Measurements from ENCODE around the gene TRMT13. TPM values are rescaled to one million over a fixed set of nuclear protein-coding genes. Genes with fewer than 3 reads are reported as not detected.
A peak's percentile ranks its signal among the peaks of the same experiment; 100 is the strongest.

The TRMT13 gene
- total and polyA plus RNA-seq, 2 of the 13 experiments (the other 11 are each of a cell fraction or from before 2014, with no cell fraction given), result 10.0 to 12.4 TPM

GRCh38 chr1:100132566-100133477, at the start of gene TRMT13, which contains the start of gene SASS6 (continued):
- no peak for TF ChIP-seq STAT5B (CRISPR knock-in tag; IDR thresholded peaks at IDR 0.05)
- TF ChIP-seq ZNF382 (CRISPR knock-in tag; IDR thresholded peaks at IDR 0.05; ENCODE audit: borderline replicate concordance), result no peak
- peak; percentile 41 for TF ChIP-seq MEIS2 (CRISPR knock-in tag; IDR thresholded peaks at IDR 0.05)
- TF ChIP-seq RBM22 (optimal IDR thresholded peaks at IDR 0.05; ENCODE audit: low read length), result no peak
- no peak for TF ChIP-seq ADNP (CRISPR knock-in tag; IDR thresholded peaks at IDR 0.05)
- no peak for TF ChIP-seq ZBTB8A (CRISPR knock-in tag; IDR thresholded peaks at IDR 0.05; ENCODE audit: borderline replicate concordance, low read depth)
- TF ChIP-seq, protein P1, sequence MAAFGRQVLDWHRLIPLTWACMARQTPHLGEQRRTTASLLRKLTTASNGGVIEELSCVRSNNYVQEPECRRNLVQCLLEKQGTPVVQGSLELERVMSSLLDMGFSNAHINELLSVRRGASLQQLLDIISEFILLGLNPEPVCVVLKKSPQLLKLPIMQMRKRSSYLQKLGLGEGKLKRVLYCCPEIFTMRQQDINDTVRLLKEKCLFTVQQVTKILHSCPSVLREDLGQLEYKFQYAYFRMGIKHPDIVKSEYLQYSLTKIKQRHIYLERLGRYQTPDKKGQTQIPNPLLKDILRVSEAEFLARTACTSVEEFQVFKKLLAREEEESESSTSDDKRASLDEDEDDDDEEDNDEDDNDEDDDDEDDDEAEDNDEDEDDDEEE (CRISPR knock-in tag; IDR thresholded peaks at IDR 0.05), result no peak
- no peak for TF ChIP-seq SMARCC2 (IDR thresholded peaks at IDR 0.05)
- TF ChIP-seq HDAC1 (CRISPR knock-in tag; IDR thresholded peaks at IDR 0.05), result peak; percentile 99
- TF ChIP-seq RFXANK (CRISPR knock-in tag; IDR thresholded peaks at IDR 0.05), result 0 out of 2 replicates have a peak, but pooled peaks have one; percentile 80
- peak; percentile 76 for TF ChIP-seq CCAR2 (optimal IDR thresholded peaks at IDR 0.05; ENCODE audit: low read depth, low read length)
- TF ChIP-seq ZNF256 (CRISPR knock-in tag; conservative IDR thresholded peaks at IDR 0.05), result 0 out of 2 replicates have a peak, but pooled peaks have one; percentile 51
- TF ChIP-seq RAD51 (IDR thresholded peaks at IDR 0.05; ENCODE audit: borderline replicate concordance), result no peak
- TF ChIP-seq HCFC1 (IDR thresholded peaks at IDR 0.05; ENCODE audit: low read depth, low read length), result peak; percentile 82
- TF ChIP-seq SMAD9 (CRISPR knock-in tag; IDR thresholded peaks at IDR 0.05), result 0 out of 2 replicates have a peak, but pooled peaks have one; percentile 24
- TF ChIP-seq ZNF562 (CRISPR knock-in tag; IDR thresholded peaks at IDR 0.05; ENCODE audit: borderline replicate concordance), result no peak
- TF ChIP-seq ZNF839 (CRISPR knock-in tag; IDR thresholded peaks at IDR 0.05; ENCODE audit: borderline replicate concordance), result no peak
- TF ChIP-seq NKX3-1 (CRISPR knock-in tag; IDR thresholded peaks at IDR 0.05), result peak; percentile 87
- TF ChIP-seq ZFP36L1 (CRISPR knock-in tag; IDR thresholded peaks at IDR 0.05), result 0 out of 2 replicates have a peak, but pooled peaks have one; percentile 66
- no peak for TF ChIP-seq ZNF20 (CRISPR knock-in tag; IDR thresholded peaks at IDR 0.05)
- peak; percentile 18 for TF ChIP-seq IKZF4 (CRISPR knock-in tag; IDR thresholded peaks at IDR 0.05; ENCODE audit: borderline replicate concordance, low read depth, not compliant biosample characterization)
- TF ChIP-seq PHF5A (CRISPR knock-in tag; IDR thresholded peaks at IDR 0.05; ENCODE audit: low read depth, unreplicated experiment), result peak; percentile 63
- peak; percentile 43; the same call in 1 of the 2 replicates for TF ChIP-seq SP4 (CRISPR knock-in tag; IDR thresholded peaks at IDR 0.05)
- no peak for TF ChIP-seq POLR2AphosphoS2 (IDR thresholded peaks at IDR 0.05; ENCODE audit: low read depth, low read length)

Measured in HepG2 (cell line).